HG02623 (cell line): ENCODE results near the gene SFMBT1.

ENCODE experiments used
- ATAC-seq: cut with Tn5 transposase; IDR thresholded peaks from one replicate; pipeline ENCODE4 v1.9.1; 2021; ENCODE audit warnings: moderate library complexity; ENCODE audit not compliant: unreplicated experiment

Gene SFMBT1

GRCh38 chr3:52998771-52999513, 46.9 kb downstream of the SFMBT1 start:
- ATAC-seq, result no peak

- no peak for ATAC-seq
These were observed 55.2 kb downstream of the SFMBT1 start for GRCh38 chr3:52990637-52991036.

- no peak for ATAC-seq
These were observed 58.9 kb downstream of the SFMBT1 start for GRCh38 chr3:52986938-52987337.

GRCh38 chr3:52986049-52986448, 59.8 kb downstream of the SFMBT1 start:
- ATAC-seq, result no peak

DNA sequence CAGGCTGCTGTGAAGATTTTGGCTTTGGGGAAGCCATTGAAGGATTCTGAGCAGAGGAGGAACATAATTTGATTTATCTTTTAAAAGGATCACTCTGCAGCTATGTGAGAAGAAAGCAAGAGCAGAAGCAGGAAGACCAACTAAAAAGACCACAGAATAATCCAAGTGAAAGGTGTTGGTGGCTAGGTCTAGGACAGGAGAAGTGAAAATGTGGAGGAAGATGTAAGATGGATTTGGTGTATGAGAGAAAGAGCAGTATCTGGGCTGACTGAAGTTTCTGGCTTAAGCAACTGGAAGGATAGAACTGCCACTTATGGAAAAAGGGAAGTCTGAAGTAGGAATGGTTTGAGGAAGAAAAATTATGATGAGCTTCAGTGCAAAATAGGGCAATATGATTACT, 62.0 kb downstream of the SFMBT1 start:
- ATAC-seq, result peak; percentile 13

DNA sequence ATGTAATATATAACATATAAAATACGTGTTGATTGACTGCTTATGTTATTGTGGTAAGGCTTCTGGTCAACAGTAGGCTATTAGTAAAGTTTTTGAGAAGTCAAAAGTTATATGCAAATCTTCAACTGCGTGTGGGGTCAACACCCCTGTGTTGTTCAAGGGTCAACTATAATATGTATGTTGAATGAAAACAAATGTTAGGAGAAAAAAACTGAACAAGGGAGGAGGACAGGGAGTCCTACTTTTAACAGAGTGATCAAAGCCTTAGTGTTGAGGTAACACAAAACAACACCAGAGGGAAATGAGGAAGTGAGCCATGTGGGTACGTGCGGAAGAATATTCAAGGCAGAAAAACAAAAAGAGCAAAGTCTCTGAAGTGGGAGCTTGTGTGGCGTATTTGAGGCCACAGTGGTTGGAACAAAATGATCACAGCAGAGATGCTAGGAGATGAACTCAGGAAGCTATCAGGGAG, 62.5 kb downstream of the SFMBT1 start:
- ATAC-seq, result peak; percentile 76

GRCh38 chr3:52982839-52983238, 63.0 kb downstream of the SFMBT1 start:
- ATAC-seq, result no peak

DNA sequence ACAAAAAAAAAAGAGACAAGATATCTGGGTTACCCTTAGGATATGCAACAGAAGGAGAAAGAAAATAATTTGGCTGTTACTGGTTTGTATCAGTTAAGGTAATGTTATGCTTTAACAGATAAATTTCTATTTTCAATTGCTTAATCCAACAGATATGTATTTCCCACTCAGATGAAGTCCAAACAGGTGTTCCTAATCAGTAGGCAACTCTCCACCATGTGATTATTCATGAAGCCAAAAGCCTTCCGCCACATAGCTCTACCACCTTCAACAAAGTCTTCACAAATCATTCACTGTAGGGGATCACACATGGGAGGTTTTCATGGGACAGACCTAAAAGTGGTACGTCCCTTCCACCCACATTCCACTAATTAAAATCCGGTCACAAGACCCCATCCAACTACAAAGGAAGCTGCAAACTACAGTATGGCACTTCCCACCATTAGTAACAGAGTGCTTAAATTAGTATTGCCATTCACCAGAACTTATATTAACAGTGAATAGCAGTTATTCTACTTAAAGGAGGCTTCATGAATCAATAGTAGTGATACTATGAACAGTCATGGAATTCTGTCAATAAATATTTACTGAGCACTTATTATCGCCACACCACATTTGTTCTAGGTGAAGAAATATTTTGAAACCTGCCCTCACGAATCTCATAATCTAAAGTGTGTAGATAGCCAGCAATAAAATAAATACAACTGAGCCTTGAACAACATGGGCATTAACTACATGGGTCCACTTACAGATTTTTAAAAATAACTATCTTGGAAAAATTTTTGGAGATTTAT, 66.5 kb downstream of the SFMBT1 start:
- ATAC-seq, result no peak

GRCh38 chr3:52978109-52978754, 67.6 kb downstream of the SFMBT1 start:
- no peak for ATAC-seq

DNA sequence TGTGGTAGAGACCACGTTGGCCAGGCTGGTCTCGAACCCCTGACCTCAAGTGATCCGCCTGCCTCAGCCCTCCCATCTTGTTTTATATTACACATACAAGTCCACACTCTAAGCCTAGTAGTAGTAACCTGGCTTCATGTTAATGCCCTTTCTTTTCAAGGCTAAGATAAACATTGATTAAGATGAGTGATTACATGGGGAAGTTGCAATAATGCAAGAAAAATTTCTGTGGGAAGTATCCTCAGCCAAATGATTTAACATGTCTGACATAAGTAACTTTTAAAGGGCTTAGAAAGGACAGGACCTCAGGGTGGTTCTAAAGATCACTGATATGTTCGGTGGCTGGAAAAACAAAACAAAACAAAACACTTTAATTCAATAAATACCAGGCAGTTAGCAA, 72.1 kb downstream of the SFMBT1 start:
- no peak for ATAC-seq

DNA sequence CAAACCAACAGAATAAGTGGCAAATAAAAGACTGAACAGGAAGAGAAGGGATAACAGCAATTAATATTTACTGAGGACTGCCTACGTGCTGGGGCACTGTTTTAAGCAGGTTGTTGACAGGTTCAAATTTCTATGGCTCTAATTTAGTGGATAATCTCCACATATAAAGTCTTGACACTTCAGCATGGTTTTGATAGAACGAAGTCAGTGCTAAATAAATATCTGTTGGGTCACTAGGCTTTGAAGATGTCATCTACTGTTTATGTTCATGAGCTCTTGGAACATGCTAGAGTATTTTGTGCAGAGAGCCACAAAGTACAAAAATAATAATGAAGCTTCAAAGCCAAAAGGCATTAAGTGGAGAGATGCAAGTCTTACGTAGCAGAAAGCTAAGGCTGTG, 74.0 kb downstream of the SFMBT1 start:
- ATAC-seq, result no peak

DNA sequence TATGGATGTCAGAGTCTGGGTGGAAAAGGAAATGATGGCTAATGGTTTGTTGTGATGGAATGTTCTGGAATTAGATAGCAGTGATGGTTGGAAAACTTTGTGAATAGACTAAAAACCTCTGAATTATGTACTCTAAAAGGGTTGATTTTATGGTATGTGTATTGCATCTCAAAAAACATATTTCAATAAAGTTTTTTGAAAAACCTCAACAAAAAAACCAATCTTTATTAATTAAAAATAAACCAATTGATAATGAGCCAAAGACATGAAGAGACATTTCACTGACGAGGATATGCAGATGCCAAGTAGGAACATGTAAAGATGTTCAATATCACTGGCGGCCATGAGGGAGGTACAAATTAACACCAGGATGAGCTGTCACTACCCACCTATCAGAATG, 78.5 kb downstream of the SFMBT1 start:
- no peak for ATAC-seq

- no peak for ATAC-seq
These were observed 83.7 kb downstream of the SFMBT1 start for GRCh38 chr3:52962160-52962559.

DNA sequence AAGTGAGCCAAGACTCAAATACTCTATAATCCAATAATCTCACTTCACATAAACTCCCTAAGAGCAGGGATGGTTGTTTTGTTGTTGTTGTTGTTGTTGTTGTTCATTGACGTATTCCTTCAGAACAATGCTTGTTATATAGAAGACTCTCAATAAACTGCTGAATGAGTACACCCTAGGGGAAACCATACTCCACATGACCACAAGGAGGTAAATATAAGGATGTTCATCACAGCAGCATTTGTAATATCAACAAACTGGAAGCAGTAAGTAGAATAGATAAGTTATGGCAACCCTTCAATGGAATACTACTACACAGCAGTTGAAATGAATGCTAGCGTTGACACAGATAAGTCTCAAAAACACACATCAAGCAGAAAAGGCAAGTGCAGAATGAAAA, 86.1 kb downstream of the SFMBT1 start:
- ATAC-seq, result no peak

GRCh38 chr3:52939600-52939999, 106.3 kb downstream of the SFMBT1 start:
- ATAC-seq, result no peak

DNA sequence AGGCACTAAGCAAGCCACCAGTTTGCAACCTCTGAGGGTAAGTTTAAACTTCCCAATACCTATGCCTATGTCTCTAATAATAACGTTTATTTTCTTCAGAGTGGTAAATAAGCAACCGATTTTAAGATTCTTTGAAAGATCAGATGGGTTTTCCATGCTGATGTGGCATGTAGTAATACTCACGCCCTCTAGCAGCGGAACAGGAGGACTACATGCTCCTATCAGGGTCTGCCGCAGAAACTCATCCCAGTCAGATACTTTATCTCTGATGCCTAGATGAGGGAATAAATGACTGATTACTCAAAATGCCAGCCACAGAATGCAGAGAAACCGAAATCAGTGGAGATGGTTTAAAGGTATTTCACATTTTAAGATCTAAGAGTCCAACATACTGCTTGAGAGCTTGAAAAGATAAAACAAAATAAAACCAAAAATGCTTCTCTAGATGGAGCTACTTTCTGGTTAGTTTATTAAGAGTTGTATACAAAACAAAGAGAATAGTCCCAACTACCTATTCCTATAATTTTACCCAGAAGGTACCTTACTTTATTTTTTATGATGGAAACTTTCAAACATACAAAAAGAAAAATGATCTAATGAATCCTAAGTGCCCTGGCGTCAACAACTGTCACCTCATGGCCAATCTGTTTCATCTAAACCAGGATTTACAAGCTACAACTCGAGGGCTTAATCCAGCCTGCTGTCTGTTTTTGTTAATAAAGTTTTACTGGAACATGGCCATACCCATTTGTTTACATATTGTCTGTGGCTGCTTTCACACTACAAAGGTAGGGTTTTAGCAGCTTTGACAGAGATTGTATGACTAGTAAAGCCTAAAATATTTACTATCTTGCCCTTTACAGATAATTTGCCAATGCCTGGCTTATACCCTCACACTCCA, 111.0 kb downstream of the SFMBT1 start:
- no peak for ATAC-seq

- ATAC-seq, result no peak
These were observed 114.0 kb downstream of the SFMBT1 start for GRCh38 chr3:52931889-52932288.

GRCh38 chr3:52931328-52931727, 114.5 kb downstream of the SFMBT1 start:
- ATAC-seq, result no peak

- ATAC-seq, result no peak
These were observed 115.1 kb downstream of the SFMBT1 start for GRCh38 chr3:52930748-52931147.

DNA sequence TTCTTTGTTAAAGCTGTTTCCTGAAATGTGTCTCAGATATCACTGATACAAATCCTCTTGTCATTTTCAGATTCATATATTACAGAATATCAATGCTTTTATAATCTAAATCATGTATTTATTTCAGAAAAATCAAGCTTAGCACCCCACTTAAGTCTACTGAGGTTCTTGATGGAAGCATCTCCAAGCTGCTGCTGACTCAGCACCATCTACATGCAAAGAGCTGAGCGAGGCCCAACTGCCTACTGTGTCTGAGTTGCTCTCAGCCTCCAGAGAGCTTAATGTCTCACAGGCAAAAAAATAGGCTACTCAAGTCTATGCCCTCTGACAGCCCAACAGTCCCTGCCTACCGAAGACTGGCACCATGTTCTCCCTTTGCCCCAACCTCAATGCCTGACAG, 119.3 kb downstream of the SFMBT1 start:
- ATAC-seq, result no peak
